UCSD-AML1 (cell line): Measurements from ENCODE around the gene PDE8B.

Experiments used
- DNase-seq: peaks from one replicate; lab custom pipeline; 2025; ENCODE audit not compliant: unreplicated experiment; lab: John Stamatoyannopoulos, UW

PDE8B gene

GRCh38 chr5:77397686-77398292 lies 187.3 kb downstream of the PDE8B start:
- DNase-seq = no peak

GRCh38 chr5:77398458-77398857 lies 188.0 kb downstream of the PDE8B start:
- DNase-seq = no peak

- no peak for DNase-seq
Measured at GRCh38 chr5:77398896-77399295, 188.4 kb downstream of the PDE8B start.

- no peak for DNase-seq
Measured at GRCh38 chr5:77400645-77401044, 190.2 kb downstream of the PDE8B start.

GRCh38 chr5:77402796-77403195 lies 192.3 kb downstream of the PDE8B start:
- DNase-seq = no peak

- DNase-seq = no peak
Measured at GRCh38 chr5:77407152-77407551, 196.7 kb downstream of the PDE8B start.

GRCh38 chr5:77409870-77410621 lies 199.6 kb downstream of the PDE8B start:
- no peak for DNase-seq

GRCh38 chr5:77413049-77413448 lies 202.6 kb downstream of the PDE8B start:
- no peak for DNase-seq

- DNase-seq = no peak
Measured at GRCh38 chr5:77418162-77418561, 207.7 kb downstream of the PDE8B start.

GRCh38 chr5:77418601-77419581 lies 208.4 kb downstream of the PDE8B start:
- DNase-seq = no peak

- no peak for DNase-seq
Measured at GRCh38 chr5:77419644-77420582, 209.4 kb downstream of the PDE8B start.

GRCh38 chr5:77420940-77421339 lies 210.5 kb downstream of the PDE8B start:
- DNase-seq = no peak

- no peak for DNase-seq
Measured at GRCh38 chr5:77423022-77423750, 212.7 kb downstream of the PDE8B start.

- no peak for DNase-seq
Measured at GRCh38 chr5:77424921-77425320, 214.4 kb downstream of the PDE8B start.

GRCh38 chr5:77425420-77425819 lies 214.9 kb downstream of the PDE8B start:
- no peak for DNase-seq

GRCh38 chr5:77425998-77426659 lies 215.6 kb downstream of the PDE8B start:
- no peak for DNase-seq

- no peak for DNase-seq
Measured at GRCh38 chr5:77426670-77427069, 216.2 kb downstream of the PDE8B start.

GRCh38 chr5:77427998-77428397 lies 217.5 kb downstream of the PDE8B start:
- no peak for DNase-seq

GRCh38 chr5:77428526-77428925 lies 218.0 kb downstream of the PDE8B start:
- no peak for DNase-seq
